Gastrocnemius medialis (tissue), 4 donors: ENCODE data around the gene CLCN2. TPM values are rescaled to one million over a fixed set of nuclear protein-coding genes. Genes with fewer than 3 reads are reported as not detected.

Experiments
- ATAC-seq, 2 donors: fragments of 150-250 bp; one replicate each; pipeline ENCODE4 v1.9.1; 2016
- DNase-seq, 2 donors: peaks; one replicate each; pipeline ENCODE4 v3.0.0-alpha.2; 2019
- H3K27ac ChIP-seq, 4 donors: fragments of 200-600 bp; sonication (generic); 1 replicate in 1 of 4; 2 replicates in 3 of 4; pipeline ENCODE4 v1.5.1; 2016 to 2018; ENCODE audit warnings: mild to moderate bottlenecking in 2 of 4, moderate library complexity in 1 of 4
- H3K27me3 ChIP-seq, 3 donors: fragments of 200-600 bp; sonication (generic) in 2 of 3; 1 replicate in 1 of 3; 2 replicates in 2 of 3; pipeline versions ENCODE4 v1.5.1 to v1.6.0; 2016 to 2019; ENCODE audit warnings: mild to moderate bottlenecking in 1 of 3, moderate library complexity in 1 of 3
- H3K36me3 ChIP-seq, 2 donors: fragments of 200-600 bp; sonication (generic) in 1 of 2; one replicate each; pipeline ENCODE4 v1.5.1; 2017 to 2018
- H3K4me1 ChIP-seq, 2 donors: fragments of 200-600 bp; sonication (generic) in 1 of 2; one replicate each; pipeline ENCODE4 v1.5.1; 2016 to 2017; ENCODE audit warnings: mild to moderate bottlenecking in 2 of 2
- H3K4me3 ChIP-seq, 4 donors: fragments of 200-600 bp; sonication (generic) in 3 of 4; 1 replicate in 1 of 4; 2 replicates in 3 of 4; pipeline ENCODE4 v1.5.1; 2016 to 2019; ENCODE audit warnings: mild to moderate bottlenecking in 2 of 4
- H3K9me3 ChIP-seq, 3 donors: fragments of 200-600 bp; sonication (generic) in 2 of 3; 1 replicate in 1 of 3; 2 replicates in 2 of 3; pipeline ENCODE4 v1.5.1; 2016 to 2019
- POLR2A ChIP-seq, 2 donors: fragments of 450-650 bp; IDR thresholded peaks; one replicate each; pipeline ENCODE4 v1.6.1; 2017; ENCODE audit warnings: antibody characterized with exemption in 2 of 2, mild to moderate bottlenecking in 2 of 2, moderate library complexity in 2 of 2
- in situ Hi-C, 4 donors: fragments of 200-750 bp; cut with MboI; loops; one replicate each; pipeline versions ENCODE4 v1.15.0 to v1.8.0; 2017; ENCODE audit warnings: low sequenced_read_pairs in 4 of 4
- intact Hi-C: fragments of 100-400 bp; cut with DNase I; formaldehyde crosslinking; loops from one replicate; pipeline ENCODE4 v1.15.1; 2023; ENCODE audit warnings: low total_unique reads
- total RNA-seq, 4 donors: library from RNA; depleted of rRNA; stranded (reverse); fragments of >200 nt; gene quantifications; one replicate each; pipeline versions ENCODE4 v1.1.0 to v1.2.3, GENCODE V29; 2016
- TF ChIP-seq, protein P1 (sequence below), 5 experiments: fragments of 450-650 bp in 3 of 5; fragments of 200-600 bp in 2 of 5; sonication (generic) in 2 of 5; IDR thresholded peaks in 4 of 5; conservative IDR thresholded peaks in 1 of 5; 1 replicate in 4 of 5; 2 replicates in 1 of 5; pipeline ENCODE4 v1.5.1; 2016 to 2019; ENCODE audit warnings: antibody characterized with exemption in 5 of 5, mild to moderate bottlenecking in 3 of 5, moderate library complexity in 3 of 5

CLCN2 gene
- total RNA-seq, 4 donors from 2014 or later, result 0.62 to 1.2 (median 0.92) TPM

DNA sequence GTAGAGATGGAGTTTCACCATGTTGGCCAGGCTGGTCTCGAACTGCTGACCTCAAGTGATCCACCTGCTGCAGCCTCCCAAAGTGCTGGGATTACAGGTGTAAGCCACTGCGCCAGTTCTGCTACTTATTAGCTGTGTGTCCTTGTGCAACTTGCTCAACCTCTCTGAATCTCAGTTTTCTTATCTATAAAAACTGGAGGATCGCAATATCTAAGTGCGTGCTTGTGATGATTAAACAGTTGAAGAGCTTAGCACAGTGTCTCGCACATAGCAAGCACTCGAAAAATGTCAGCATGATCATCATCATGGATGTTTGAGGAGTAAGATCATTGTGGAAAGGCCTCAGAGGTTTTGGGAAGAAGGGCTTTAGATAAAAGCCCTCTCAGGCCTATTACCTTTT is 10.8 kb downstream of the CLCN2 start:
- Histone ChIP-seq H3K9me3 (no peaks in the 10 kb centered on the region), H3K4me3 (no peak overlapping the region), H3K27ac (no peak overlapping the region), H3K36me3 (no peaks in the 10 kb centered on the region), H3K4me1 (peaks cover 3% of the 10 kb centered on the region in 2 donors), H3K27me3 (no peaks in the 10 kb centered on the region)
- no peak for TF ChIP-seq POLR2A (IDR thresholded peaks at IDR 0.05)
- TF ChIP-seq, protein P1, sequence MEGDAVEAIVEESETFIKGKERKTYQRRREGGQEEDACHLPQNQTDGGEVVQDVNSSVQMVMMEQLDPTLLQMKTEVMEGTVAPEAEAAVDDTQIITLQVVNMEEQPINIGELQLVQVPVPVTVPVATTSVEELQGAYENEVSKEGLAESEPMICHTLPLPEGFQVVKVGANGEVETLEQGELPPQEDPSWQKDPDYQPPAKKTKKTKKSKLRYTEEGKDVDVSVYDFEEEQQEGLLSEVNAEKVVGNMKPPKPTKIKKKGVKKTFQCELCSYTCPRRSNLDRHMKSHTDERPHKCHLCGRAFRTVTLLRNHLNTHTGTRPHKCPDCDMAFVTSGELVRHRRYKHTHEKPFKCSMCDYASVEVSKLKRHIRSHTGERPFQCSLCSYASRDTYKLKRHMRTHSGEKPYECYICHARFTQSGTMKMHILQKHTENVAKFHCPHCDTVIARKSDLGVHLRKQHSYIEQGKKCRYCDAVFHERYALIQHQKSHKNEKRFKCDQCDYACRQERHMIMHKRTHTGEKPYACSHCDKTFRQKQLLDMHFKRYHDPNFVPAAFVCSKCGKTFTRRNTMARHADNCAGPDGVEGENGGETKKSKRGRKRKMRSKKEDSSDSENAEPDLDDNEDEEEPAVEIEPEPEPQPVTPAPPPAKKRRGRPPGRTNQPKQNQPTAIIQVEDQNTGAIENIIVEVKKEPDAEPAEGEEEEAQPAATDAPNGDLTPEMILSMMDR (IDR thresholded peaks at IDR 0.05 in 4 of 5, conservative IDR thresholded peaks at IDR 0.05 in 1 of 5), result no peak
- intact Hi-C loops (no loop called here), in situ Hi-C loops (loop anchor here in 3 of 4 donors (25.0 kb wide), 3 partner anchors 412 to 462 kb away; partner anchors contain the start of gene VPS8 (in 1 of the 3))
- DNase-seq (no peak), ATAC-seq (no peak)

DNA sequence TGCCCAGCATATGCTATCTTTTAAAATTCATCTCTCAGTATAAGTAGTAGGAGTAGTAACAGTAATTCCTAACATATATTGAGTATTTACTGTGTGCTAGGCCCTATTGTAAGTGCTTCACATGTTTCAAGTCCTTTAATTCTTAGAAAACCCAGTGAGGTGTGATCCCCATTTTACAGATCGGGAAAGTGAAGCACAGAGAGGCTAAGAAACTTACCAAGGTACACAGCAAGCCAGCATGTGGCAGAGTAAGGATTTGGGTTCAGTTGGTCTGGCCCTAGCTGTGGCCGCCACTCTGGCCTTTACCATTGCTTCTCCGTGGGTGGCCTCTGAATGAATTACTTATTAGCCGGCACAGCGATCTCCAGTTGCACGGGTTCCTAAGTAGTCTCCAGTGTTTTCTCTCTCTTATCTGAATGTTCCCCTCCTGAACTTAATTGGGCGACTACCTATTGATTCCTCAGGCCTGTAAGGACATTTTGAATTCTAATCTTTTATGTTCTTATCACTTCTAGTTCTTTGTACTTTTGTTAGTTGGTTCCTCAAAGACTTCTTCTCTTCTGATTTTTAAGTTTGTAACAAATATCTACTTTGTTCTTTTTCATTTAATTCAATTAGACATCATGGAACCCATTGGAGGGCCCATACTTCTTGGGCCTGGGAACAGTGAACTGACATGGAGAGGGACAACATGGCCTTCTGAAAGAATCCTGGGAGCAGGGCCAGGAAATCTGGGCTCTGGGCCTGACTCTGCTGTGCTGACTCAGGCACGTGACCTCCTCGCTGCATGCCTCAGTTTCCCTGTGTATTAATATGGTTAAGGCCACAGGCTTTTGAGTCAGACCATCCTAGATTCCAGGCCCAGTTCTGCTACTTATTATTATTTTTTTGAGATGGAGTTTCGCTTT is 11.6 kb downstream of the CLCN2 start:
- H3K4me1 ChIP-seq, result peaks cover 7% of the 10 kb centered on the region in 2 donors
- no peak for TF ChIP-seq POLR2A (IDR thresholded peaks at IDR 0.05)
- TF ChIP-seq, protein P1 (IDR thresholded peaks at IDR 0.05 in 4 of 5, conservative IDR thresholded peaks at IDR 0.05 in 1 of 5), result no peak
- no peaks in the 10 kb centered on the region for H3K27me3 ChIP-seq
- no peaks in the 10 kb centered on the region for H3K9me3 ChIP-seq
- H3K36me3 ChIP-seq, result peaks cover 0 to 5% of the 10 kb centered on the region in 2 donors
- no peak for ATAC-seq
- no peak overlapping the region for H3K27ac ChIP-seq
- intact Hi-C loops, result no loop called here
- DNase-seq, result no peak
- in situ Hi-C loops, result loop anchor here in 3 of 4 donors (25.0 kb wide), 3 partner anchors 412 to 462 kb away; partner anchors contain the start of gene VPS8 (in 1 of the 3)
- no peak overlapping the region for H3K4me3 ChIP-seq

DNA sequence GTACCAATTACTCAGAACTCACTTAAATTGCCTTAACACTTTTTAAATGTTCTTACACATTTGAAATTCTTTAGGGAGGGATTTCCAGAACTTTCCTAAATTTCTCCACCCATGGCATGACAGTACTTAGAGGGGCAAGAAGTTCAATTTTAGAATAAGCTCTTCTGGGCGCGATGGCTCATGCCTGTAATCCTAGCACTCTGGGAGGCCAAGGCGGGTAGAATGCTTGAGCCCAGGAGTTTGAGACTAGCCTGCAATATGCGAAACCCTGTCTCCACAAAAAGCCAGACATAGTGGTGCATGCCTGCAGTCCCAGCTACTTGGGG is 13.4 kb downstream of the CLCN2 start:
- Histone ChIP-seq H3K27me3 (no peaks in the 10 kb centered on the region), H3K9me3 (no peaks in the 10 kb centered on the region), H3K4me1 (peaks cover 7 to 14% of the 10 kb centered on the region in 2 donors), H3K36me3 (peaks cover 0 to 19% of the 10 kb centered on the region in 2 donors), H3K4me3 (no peak overlapping the region), H3K27ac (no peak overlapping the region)
- intact Hi-C loops, result no loop called here
- no peak for ATAC-seq
- in situ Hi-C loops, result no loop called here
- TF ChIP-seq, protein P1 (IDR thresholded peaks at IDR 0.05 in 4 of 5, conservative IDR thresholded peaks at IDR 0.05 in 1 of 5), result no peak
- TF ChIP-seq POLR2A (IDR thresholded peaks at IDR 0.05), result no peak
- no peak for DNase-seq

DNA sequence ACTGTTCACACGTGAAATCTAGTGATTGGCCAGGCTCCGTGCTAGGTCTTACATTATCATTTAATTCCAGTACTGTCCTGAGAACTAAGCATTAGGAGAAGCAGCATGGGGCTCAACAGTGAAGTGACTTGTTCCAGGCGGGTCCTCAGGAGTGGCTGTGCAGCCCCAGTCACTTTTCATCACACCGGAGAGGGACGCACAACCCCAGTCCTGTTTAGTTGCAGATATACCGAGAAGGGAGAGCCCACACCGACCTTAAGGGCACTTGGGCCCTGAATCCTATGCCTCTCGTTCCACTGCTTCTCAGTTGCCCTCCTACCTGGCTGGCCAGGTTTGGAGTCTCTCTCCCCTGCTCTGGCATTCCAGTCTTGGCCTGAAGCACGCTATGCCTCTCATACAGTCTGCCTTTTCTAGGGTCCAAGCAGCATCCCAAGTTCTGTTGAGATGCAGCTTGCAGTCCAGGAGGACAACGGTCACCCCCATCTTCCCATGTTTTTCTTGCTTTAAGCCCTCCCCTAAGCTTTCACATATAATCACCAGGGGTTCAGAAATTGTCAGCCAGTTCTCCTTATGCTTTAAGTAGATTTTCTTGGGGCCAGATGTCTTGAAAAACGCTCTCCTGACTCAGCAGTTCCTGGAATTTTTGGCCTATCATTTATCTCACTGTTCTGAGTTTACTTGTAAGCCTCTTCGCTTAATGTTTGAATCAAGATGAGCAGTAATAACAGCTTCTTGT is 13.9 kb downstream of the CLCN2 start:
- in situ Hi-C loops (no loop called here), intact Hi-C loops (no loop called here)
- ATAC-seq (no peak), DNase-seq (no peak)
- Histone ChIP-seq H3K27ac (no peak overlapping the region), H3K27me3 (no peaks in the 10 kb centered on the region), H3K4me1 (peaks cover 7 to 14% of the 10 kb centered on the region in 2 donors), H3K36me3 (peaks cover 0 to 25% of the 10 kb centered on the region in 2 donors), H3K4me3 (no peak overlapping the region), H3K9me3 (no peaks in the 10 kb centered on the region)
- TF ChIP-seq POLR2A (IDR thresholded peaks at IDR 0.05), result no peak
- TF ChIP-seq, protein P1 (IDR thresholded peaks at IDR 0.05 in 4 of 5, conservative IDR thresholded peaks at IDR 0.05 in 1 of 5), result no peak
